Stimulated activated CD8-positive, alpha-beta memory T cell treated with anti-CD3 and anti-CD28 coated beads, Interleukin-4, amount 100 ng/mL, for 24 hours (primary cell): Measurements from ENCODE around the gene NDUFA5.
"Not testable (repeated sequence)": the region's sequence is repeated elsewhere in the genome, so short reads cannot be mapped to it uniquely, and the experiment has no call there.

ENCODE experiments used
- DNase-seq: peaks from one replicate; pipeline ENCODE4 v3.0.0-alpha.2; 2020; ENCODE audit warnings: low read depth

The NDUFA5 gene

GRCh38 chr7:123557016-123557397 lies 611 bp downstream of the NDUFA5 start:
- DNase-seq = no peak

GRCh38 chr7:123555484-123555883 lies 2.1 kb downstream of the NDUFA5 start:
- no peak for DNase-seq

- DNase-seq = no peak
Observed at GRCh38 chr7:123553159-123553558, 4.5 kb downstream of the NDUFA5 start.

- DNase-seq = no peak
Observed at GRCh38 chr7:123552641-123553040, 5.0 kb downstream of the NDUFA5 start.

- not testable (repeated sequence) for DNase-seq
Observed at GRCh38 chr7:123552134-123552533, 5.5 kb downstream of the NDUFA5 start.

GRCh38 chr7:123548406-123548805 lies 9.2 kb downstream of the NDUFA5 start:
- DNase-seq = no peak

GRCh38 chr7:123539871-123540270 lies 17.7 kb downstream of the NDUFA5 start:
- DNase-seq = no peak

GRCh38 chr7:123538897-123539296 lies 18.7 kb downstream of the NDUFA5 start:
- DNase-seq = no peak

- DNase-seq = no peak
Observed at GRCh38 chr7:123538189-123538714, 19.4 kb downstream of the NDUFA5 start.

- DNase-seq = no peak
Observed at GRCh38 chr7:123537026-123537642, 20.5 kb downstream of the NDUFA5 start.

GRCh38 chr7:123535517-123535916 lies 22.1 kb downstream of the NDUFA5 start:
- no peak for DNase-seq

- DNase-seq = peak; percentile 94
Observed at GRCh38 chr7:123534383-123535260, 23.0 kb downstream of the NDUFA5 start, which contains the start of gene IQUB. IQUB (minus strand) TSS chr7:123534595; CDS start chr7:123512340, 22,255 bp downstream.

- DNase-seq = no peak
Observed at GRCh38 chr7:123533929-123534382, 23.7 kb downstream of the NDUFA5 start.

- no peak for DNase-seq
Observed at GRCh38 chr7:123533553-123533917, 24.1 kb downstream of the NDUFA5 start.

GRCh38 chr7:123532788-123533552 lies 24.6 kb downstream of the NDUFA5 start:
- DNase-seq = not testable (repeated sequence)

GRCh38 chr7:123532343-123532742 lies 25.3 kb downstream of the NDUFA5 start:
- not testable (repeated sequence) for DNase-seq

- DNase-seq = not testable (repeated sequence)
Observed at GRCh38 chr7:123530035-123530591, 27.5 kb downstream of the NDUFA5 start.

- no peak for DNase-seq
Observed at GRCh38 chr7:123528265-123528664, 29.4 kb downstream of the NDUFA5 start.

GRCh38 chr7:123527712-123528225 lies 29.8 kb downstream of the NDUFA5 start:
- DNase-seq = not testable (repeated sequence)

GRCh38 chr7:123526533-123526932 lies 31.1 kb downstream of the NDUFA5 start:
- DNase-seq = not testable (repeated sequence)

GRCh38 chr7:123522066-123522465 lies 35.6 kb downstream of the NDUFA5 start:
- no peak for DNase-seq

GRCh38 chr7:123505221-123505620 lies 52.4 kb downstream of the NDUFA5 start:
- DNase-seq = no peak
